IMR-90 (cell line): ENCODE measurements around the gene TBC1D4. TPM values are rescaled to one million over a fixed set of nuclear protein-coding genes. Genes with fewer than 3 reads are reported as not detected.

Source experiments
- ATAC-seq: fragments of 200-7000 bp; cut with Tn5 transposase; 2 replicates; pipeline ENCODE4 v1.9.1; 2020; ENCODE audit warnings: low read depth, mild to moderate bottlenecking, moderate library complexity
- BruUV-seq: library from RNA; stranded (reverse); fragments of 400-500 nt; replicated peaks from 2 replicates; lab custom pipeline; 2021; lab: Mats Ljungman, UMichigan
- CTCF ChIA-PET: fragments of 300-600 bp; formaldehyde crosslinking; extraction: SDS; loops from one replicate; lab custom pipeline; 2021; ENCODE audit warnings: antibody characterized with exemption; lab: Yijun Ruan, JAX
- POLR2A ChIA-PET: fragments of 300-600 bp; sonication (Branson Sonifier 250); formaldehyde crosslinking; loops from one replicate; lab custom pipeline; 2022; ENCODE audit warnings: antibody characterized with exemption; ENCODE audit not compliant: unreplicated experiment; lab: Charles Lee
- DNase-seq: peaks from one replicate; pipeline ENCODE4 v3.0.0; 2013
- H2AFZ ChIP-seq: replicated peaks from 2 replicates; pipeline ENCODE3; 2013; ENCODE audit warnings: low read length, mild to moderate bottlenecking; ENCODE audit not compliant: poor library complexity
- H2AK5ac ChIP-seq: 2 replicates; pipeline ENCODE4 v1.6.1; 2013; ENCODE audit warnings: low read depth, low read length, inconsistent platforms
- H2AK9ac ChIP-seq: replicated peaks from 2 replicates; pipeline ENCODE3; 2013; ENCODE audit warnings: mild to moderate bottlenecking, low read depth, low read length, moderate library complexity; ENCODE audit not compliant: poor library complexity
- H2BK120ac ChIP-seq: 2 replicates; pipeline ENCODE4 v1.6.1; 2013; ENCODE audit warnings: low read depth, low read length, inconsistent platforms
- H2BK15ac ChIP-seq: 3 replicates; pipeline ENCODE4 v1.6.1; 2013; ENCODE audit warnings: low read depth, low read length, inconsistent platforms
- H2BK20ac ChIP-seq: 2 replicates; pipeline ENCODE4 v1.6.1; 2013; ENCODE audit warnings: low read depth, mild to moderate bottlenecking, inconsistent platforms, low read length, moderate library complexity
- H2BK5ac ChIP-seq: 2 replicates; pipeline ENCODE4 v1.6.1; 2013; ENCODE audit warnings: mild to moderate bottlenecking, low read depth, low read length, inconsistent platforms; ENCODE audit not compliant: poor library complexity, severe bottlenecking
- H3K14ac ChIP-seq: replicated peaks from 2 replicates; pipeline ENCODE4 v1.6.1; 2013; ENCODE audit warnings: low read depth, low read length, inconsistent platforms
- H3K18ac ChIP-seq: 2 replicates; pipeline ENCODE4 v1.6.1; 2013; ENCODE audit warnings: low read depth, low read length, control low read depth
- H3K23ac ChIP-seq: 2 replicates; pipeline ENCODE4 v1.6.1; 2013; ENCODE audit warnings: low read depth, low read length, inconsistent platforms
- H3K27ac ChIP-seq: 2 replicates; pipeline ENCODE4 v1.5.1; 2013; ENCODE audit warnings: mild to moderate bottlenecking, control low read depth, low read length; ENCODE audit not compliant: insufficient read depth
- H3K27me3 ChIP-seq: 2 replicates; pipeline ENCODE4 v1.6.1; 2013; ENCODE audit warnings: low read length; ENCODE audit not compliant: control insufficient read depth, insufficient read depth
- H3K36me3 ChIP-seq: 2 replicates; pipeline ENCODE4 v1.6.1; 2013; ENCODE audit warnings: low read length, mixed read lengths; ENCODE audit not compliant: control insufficient read depth, insufficient read depth
- H3K4ac ChIP-seq: 2 replicates; pipeline ENCODE4 v1.6.1; 2013; ENCODE audit warnings: low read depth, low read length, inconsistent platforms
- H3K4me1 ChIP-seq: 2 replicates; pipeline ENCODE4 v1.6.1; 2013; ENCODE audit warnings: low read length, mixed read lengths; ENCODE audit not compliant: control insufficient read depth, insufficient read depth
- H3K4me2 ChIP-seq: 2 replicates; pipeline ENCODE4 v1.6.1; 2013; ENCODE audit warnings: low read depth, mild to moderate bottlenecking, control low read depth, low read length, moderate library complexity
- H3K4me3 ChIP-seq: 2 replicates; pipeline ENCODE4 v1.5.1; 2013; ENCODE audit warnings: low read depth, mild to moderate bottlenecking, control low read depth, low read length, moderate library complexity; ENCODE audit not compliant: insufficient read depth
- H3K56ac ChIP-seq: 2 replicates; pipeline ENCODE4 v1.6.1; 2013; ENCODE audit warnings: low read length, inconsistent platforms; ENCODE audit not compliant: insufficient read depth; ENCODE audit errors: extremely low read depth
- H3K79me1 ChIP-seq, 2 experiments: 2 replicates each; pipeline ENCODE4 v1.6.1; 2013; ENCODE audit warnings: low read length in 2 of 2, inconsistent platforms in 1 of 2, low read depth in 1 of 2
- H3K9ac ChIP-seq: 2 replicates; pipeline ENCODE4 v1.6.1; 2013; ENCODE audit warnings: low read depth, low read length, control low read depth
- H3K9me1 ChIP-seq: 2 replicates; pipeline ENCODE4 v1.6.1; 2013; ENCODE audit warnings: low read length, inconsistent platforms; ENCODE audit not compliant: insufficient read depth
- H3K9me3 ChIP-seq: 2 replicates; pipeline ENCODE4 v1.6.1; 2013; ENCODE audit warnings: low read length; ENCODE audit not compliant: control insufficient read depth, insufficient read depth
- H4K20me1 ChIP-seq: 2 replicates; pipeline ENCODE4 v1.6.1; 2013; ENCODE audit warnings: low read length, inconsistent platforms; ENCODE audit not compliant: insufficient read depth
- H4K5ac ChIP-seq: 2 replicates; pipeline ENCODE4 v1.6.1; 2013; ENCODE audit warnings: mild to moderate bottlenecking, low read depth, low read length, control low read depth
- H4K8ac ChIP-seq, 2 experiments: 2 replicates each; pipeline ENCODE4 v1.6.1; 2013; ENCODE audit warnings: low read depth in 2 of 2, low read length in 2 of 2, control low read depth in 1 of 2, inconsistent platforms in 1 of 2
- H4K91ac ChIP-seq: 2 replicates; pipeline ENCODE4 v1.6.1; 2013; ENCODE audit warnings: low read depth, low read length, inconsistent platforms; ENCODE audit not compliant: insufficient read depth
- BHLHE40 ChIP-seq: fragments of 150-350 bp; IDR thresholded peaks from 2 replicates; pipeline ENCODE4 v1.6.1; 2016; ENCODE audit warnings: mild to moderate bottlenecking, low read depth, low read length
- CEBPB ChIP-seq: IDR thresholded peaks from 2 replicates; pipeline ENCODE4 v1.6.1; 2012; ENCODE audit warnings: low read depth, low read length, improper control_type of control experiment
- CHD1 ChIP-seq: IDR thresholded peaks from 2 replicates; pipeline ENCODE4 v1.6.1; 2012; ENCODE audit warnings: low read depth, low read length, improper control_type of control experiment
- FOS ChIP-seq: fragments of 150-350 bp; IDR thresholded peaks from 2 replicates; pipeline ENCODE4 v1.6.1; 2016; ENCODE audit warnings: low read depth, low read length
- MAFK ChIP-seq: IDR thresholded peaks from 2 replicates; pipeline ENCODE4 v1.6.1; 2012; ENCODE audit warnings: low read depth, low read length, improper control_type of control experiment
- MAZ ChIP-seq: IDR thresholded peaks from 2 replicates; pipeline ENCODE4 v1.6.1; 2012; ENCODE audit warnings: low read depth, mild to moderate bottlenecking, low read length, improper control_type of control experiment, moderate library complexity, borderline replicate concordance
- MXI1 ChIP-seq: IDR thresholded peaks from 2 replicates; pipeline ENCODE4 v1.6.1; 2012; ENCODE audit warnings: low read depth, mild to moderate bottlenecking, low read length, moderate library complexity, borderline replicate concordance
- NFE2L2 ChIP-seq: fragments of 150-350 bp; IDR thresholded peaks from 2 replicates; pipeline ENCODE4 v1.6.1; 2016; ENCODE audit warnings: low read depth, mild to moderate bottlenecking, low read length
- POLR2A ChIP-seq: IDR thresholded peaks from 2 replicates; pipeline ENCODE4 v1.6.1; 2012; ENCODE audit warnings: mild to moderate bottlenecking, low read depth, low read length
- RAD21 ChIP-seq: IDR thresholded peaks from 2 replicates; pipeline ENCODE4 v1.6.1; 2012; ENCODE audit warnings: low read length, improper control_type of control experiment
- RCOR1 ChIP-seq: IDR thresholded peaks from 2 replicates; pipeline ENCODE4 v1.6.1; 2012; ENCODE audit warnings: mild to moderate bottlenecking, low read length, improper control_type of control experiment; ENCODE audit not compliant: insufficient replicate concordance
- RFX5 ChIP-seq: IDR thresholded peaks from 2 replicates; pipeline ENCODE4 v1.8.0; 2012; ENCODE audit warnings: low read depth, mild to moderate bottlenecking, low read length, moderate library complexity
- SMC3 ChIP-seq: fragments of 150-350 bp; IDR thresholded peaks from 2 replicates; pipeline ENCODE4 v1.6.1; 2016; ENCODE audit warnings: low read depth, mild to moderate bottlenecking, antibody characterized with exemption, low read length, moderate library complexity
- dilution Hi-C: fragments of 300-500 bp; cut with HindIII; formaldehyde crosslinking; loops from one replicate; pipeline ENCODE4 v1.14.3; 2018; ENCODE audit warnings: low sequenced_read_pairs; ENCODE audit not compliant: unreplicated experiment
- in situ Hi-C: fragments of 300-500 bp; cut with MboI; formaldehyde crosslinking; loops from 3 replicates; pipeline ENCODE4 v1.14.3; 2019; ENCODE audit warnings: low sequenced_read_pairs, inconsistent platforms, mixed read lengths
- intact Hi-C: fragments of 100-400 bp; cut with micrococcal nuclease; formaldehyde crosslinking; loops from 2 replicates; pipeline ENCODE4 v1.10.0; 2022
- polyA plus RNA-seq, 3 experiments: library from polyadenylated mRNA; depleted of rRNA; stranded (reverse); fragments of >200 nt; gene quantifications; 2 replicates each; pipeline ENCODE4 v1.2.3, GENCODE V29; 2012; ENCODE audit warnings: low replicate concordance in 1 of 3
- total RNA-seq: library from RNA; depleted of rRNA; stranded (reverse); fragments of >200 nt; gene quantifications from 2 replicates; pipeline ENCODE4 v1.2.3, GENCODE V29; 2012
- TF ChIP-seq, protein P1 (sequence below): conservative IDR thresholded peaks from 2 replicates; pipeline ENCODE4 v1.5.1; 2012; ENCODE audit warnings: mild to moderate bottlenecking, low read depth, low read length, improper control_type of control experiment
- TF ChIP-seq, protein P2 (sequence below): fragments of 150-350 bp; IDR thresholded peaks from 2 replicates; pipeline ENCODE4 v1.6.1; 2016; ENCODE audit warnings: low read depth, mild to moderate bottlenecking, low read length, moderate library complexity, borderline replicate concordance

TBC1D4 gene
- total and polyA plus RNA-seq, 2 of the 4 experiments (the other 2 are of a cell fraction) = 7.5 to 22.8 TPM

DNA sequence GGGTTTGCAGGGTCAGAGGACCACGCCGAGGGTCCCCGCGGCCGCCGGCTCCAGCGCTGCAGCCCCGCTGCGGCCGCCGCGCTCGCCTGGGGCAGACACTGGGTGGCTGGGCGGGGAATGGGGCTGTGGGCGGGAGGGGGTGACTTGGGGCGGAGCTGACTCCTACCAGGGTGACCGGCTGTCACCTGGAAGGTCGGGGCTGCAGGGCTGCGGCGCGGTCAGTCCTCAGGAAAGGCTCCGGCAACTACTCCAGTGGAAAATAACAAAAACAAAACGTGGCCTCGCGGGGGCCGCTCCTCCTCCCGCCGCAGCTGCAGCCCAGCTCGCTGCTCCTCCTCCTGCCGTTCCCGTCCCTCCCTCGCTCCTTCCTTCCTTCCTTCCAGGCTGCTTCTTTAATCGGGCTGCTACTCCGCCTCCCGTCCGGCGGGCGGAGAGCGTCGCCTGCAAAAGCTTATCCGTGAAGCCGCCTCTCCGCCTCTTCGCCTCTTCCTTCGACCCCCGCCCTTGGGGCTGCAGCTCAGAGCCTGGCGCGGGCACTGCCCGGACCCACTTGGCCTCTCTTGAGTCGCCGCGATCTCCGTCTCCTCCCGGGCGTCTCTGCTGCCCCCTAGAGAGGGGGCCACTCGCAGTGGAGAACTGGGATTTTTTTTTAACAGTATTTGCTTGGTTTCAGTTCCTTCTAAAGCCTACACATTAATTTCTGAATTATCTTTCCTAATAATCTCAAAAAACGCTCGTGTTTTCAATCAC is at the start of gene TBC1D4 (continued):
- 0 out of 2 replicates have a peak, but pooled peaks have one; percentile 39 for TF ChIP-seq POLR2A
- TF ChIP-seq MAZ = peak; percentile 81; the same call in 1 of the 2 replicates
- peak; percentile 57 for TF ChIP-seq SMC3
- peak; percentile 64; the same call in 1 of the 2 replicates for TF ChIP-seq MXI1
- TF ChIP-seq CHD1 = no peak

DNA sequence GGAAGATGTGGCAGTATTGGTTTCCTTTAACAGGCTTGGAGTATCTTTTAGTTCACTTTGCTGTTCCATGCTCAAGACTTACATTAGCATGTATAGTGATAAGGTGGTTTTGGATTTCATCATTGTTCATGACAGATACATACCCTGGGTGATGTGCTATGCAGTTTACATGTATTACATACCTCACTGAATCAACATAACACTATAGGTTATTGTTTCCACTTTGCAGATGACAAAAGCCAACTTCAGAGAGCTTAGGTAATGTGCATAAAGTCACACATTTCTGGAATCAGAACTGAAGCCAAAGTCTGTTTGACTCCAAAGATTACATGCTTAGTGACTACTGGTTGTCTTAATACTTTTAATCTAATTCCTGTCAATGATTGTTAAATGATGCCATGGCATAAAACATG is 48.6 kb upstream of the TBC1D4 start:
- dilution Hi-C loops = no loop called here
- intact Hi-C loops = no loop called here
- Histone ChIP-seq H3K14ac (no peak overlapping the region), H2BK15ac (no peak overlapping the region), H3K23ac (no peak overlapping the region), H4K91ac (no peak overlapping the region), H3K27me3 (no peaks in the 10 kb centered on the region), H4K8ac (no peak overlapping the region), H4K5ac (no peak overlapping the region), H2BK5ac (no peak overlapping the region), H3K27ac (no peak overlapping the region), H3K36me3 (peaks cover 15% of the 10 kb centered on the region), H2AK5ac (no peak overlapping the region), H3K79me1 (peaks cover 19 to 24% of the 10 kb centered on the region in 2 experiments), H3K4me3 (no peak overlapping the region), H3K56ac (no peak overlapping the region), H3K9me1 (no peaks in the 10 kb centered on the region), H4K20me1 (no peaks in the 10 kb centered on the region), H2AK9ac (no peak overlapping the region), H2BK120ac (no peak overlapping the region), H3K4me1 (no peaks in the 10 kb centered on the region), H3K4ac (no peak overlapping the region), H2AFZ (no peak overlapping the region), H3K18ac (no peak overlapping the region), H3K4me2 (no peak overlapping the region), H3K9me3 (no peaks in the 10 kb centered on the region), H2BK20ac (no peak overlapping the region), H3K9ac (no peak overlapping the region)
- in situ Hi-C loops = no loop called here
- ChIA-PET CTCF (no interaction called here), POLR2A (no interaction called here)
- no TSS peak for BruUV-seq
- DNase-seq (no peak), ATAC-seq (no peak)
- TF ChIP-seq RAD21 = no peak
- no peak for TF ChIP-seq RCOR1
- no peak for TF ChIP-seq MXI1
- no peak for TF ChIP-seq CEBPB
- TF ChIP-seq MAFK = no peak
- TF ChIP-seq, protein P1, sequence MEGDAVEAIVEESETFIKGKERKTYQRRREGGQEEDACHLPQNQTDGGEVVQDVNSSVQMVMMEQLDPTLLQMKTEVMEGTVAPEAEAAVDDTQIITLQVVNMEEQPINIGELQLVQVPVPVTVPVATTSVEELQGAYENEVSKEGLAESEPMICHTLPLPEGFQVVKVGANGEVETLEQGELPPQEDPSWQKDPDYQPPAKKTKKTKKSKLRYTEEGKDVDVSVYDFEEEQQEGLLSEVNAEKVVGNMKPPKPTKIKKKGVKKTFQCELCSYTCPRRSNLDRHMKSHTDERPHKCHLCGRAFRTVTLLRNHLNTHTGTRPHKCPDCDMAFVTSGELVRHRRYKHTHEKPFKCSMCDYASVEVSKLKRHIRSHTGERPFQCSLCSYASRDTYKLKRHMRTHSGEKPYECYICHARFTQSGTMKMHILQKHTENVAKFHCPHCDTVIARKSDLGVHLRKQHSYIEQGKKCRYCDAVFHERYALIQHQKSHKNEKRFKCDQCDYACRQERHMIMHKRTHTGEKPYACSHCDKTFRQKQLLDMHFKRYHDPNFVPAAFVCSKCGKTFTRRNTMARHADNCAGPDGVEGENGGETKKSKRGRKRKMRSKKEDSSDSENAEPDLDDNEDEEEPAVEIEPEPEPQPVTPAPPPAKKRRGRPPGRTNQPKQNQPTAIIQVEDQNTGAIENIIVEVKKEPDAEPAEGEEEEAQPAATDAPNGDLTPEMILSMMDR = no peak
- TF ChIP-seq, protein P2, sequence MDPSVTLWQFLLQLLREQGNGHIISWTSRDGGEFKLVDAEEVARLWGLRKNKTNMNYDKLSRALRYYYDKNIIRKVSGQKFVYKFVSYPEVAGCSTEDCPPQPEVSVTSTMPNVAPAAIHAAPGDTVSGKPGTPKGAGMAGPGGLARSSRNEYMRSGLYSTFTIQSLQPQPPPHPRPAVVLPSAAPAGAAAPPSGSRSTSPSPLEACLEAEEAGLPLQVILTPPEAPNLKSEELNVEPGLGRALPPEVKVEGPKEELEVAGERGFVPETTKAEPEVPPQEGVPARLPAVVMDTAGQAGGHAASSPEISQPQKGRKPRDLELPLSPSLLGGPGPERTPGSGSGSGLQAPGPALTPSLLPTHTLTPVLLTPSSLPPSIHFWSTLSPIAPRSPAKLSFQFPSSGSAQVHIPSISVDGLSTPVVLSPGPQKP = no peak
- no peak for TF ChIP-seq POLR2A
- TF ChIP-seq RFX5 = no peak
- TF ChIP-seq NFE2L2 = no peak
- no peak for TF ChIP-seq BHLHE40
- TF ChIP-seq FOS = no peak
